IMR-90 (cell line): Measurements from ENCODE around the gene ADCYAP1R1. TPM values are rescaled to one million over a fixed set of nuclear protein-coding genes. Genes with fewer than 3 reads are reported as not detected.

ENCODE experiments used
- ATAC-seq: fragments of 200-7000 bp; cut with Tn5 transposase; 2 replicates; pipeline ENCODE4 v1.9.1; 2020; ENCODE audit warnings: low read depth, mild to moderate bottlenecking, moderate library complexity
- BruUV-seq: library from RNA; stranded (reverse); fragments of 400-500 nt; replicated peaks from 2 replicates; lab custom pipeline; 2021; lab: Mats Ljungman, UMichigan
- CTCF ChIA-PET: fragments of 300-600 bp; formaldehyde crosslinking; extraction: SDS; loops from one replicate; lab custom pipeline; 2021; ENCODE audit warnings: antibody characterized with exemption; lab: Yijun Ruan, JAX
- POLR2A ChIA-PET: fragments of 300-600 bp; sonication (Branson Sonifier 250); formaldehyde crosslinking; loops from one replicate; lab custom pipeline; 2022; ENCODE audit warnings: antibody characterized with exemption; ENCODE audit not compliant: unreplicated experiment; lab: Charles Lee
- DNase-seq: peaks from one replicate; pipeline ENCODE4 v3.0.0; 2013
- H2AFZ ChIP-seq: replicated peaks from 2 replicates; pipeline ENCODE3; 2013; ENCODE audit warnings: low read length, mild to moderate bottlenecking; ENCODE audit not compliant: poor library complexity
- H2AK5ac ChIP-seq: 2 replicates; pipeline ENCODE4 v1.6.1; 2013; ENCODE audit warnings: low read depth, low read length, inconsistent platforms
- H2AK9ac ChIP-seq: replicated peaks from 2 replicates; pipeline ENCODE3; 2013; ENCODE audit warnings: mild to moderate bottlenecking, low read depth, low read length, moderate library complexity; ENCODE audit not compliant: poor library complexity
- H2BK120ac ChIP-seq: 2 replicates; pipeline ENCODE4 v1.6.1; 2013; ENCODE audit warnings: low read depth, low read length, inconsistent platforms
- H2BK15ac ChIP-seq: 3 replicates; pipeline ENCODE4 v1.6.1; 2013; ENCODE audit warnings: low read depth, low read length, inconsistent platforms
- H2BK20ac ChIP-seq: 2 replicates; pipeline ENCODE4 v1.6.1; 2013; ENCODE audit warnings: low read depth, mild to moderate bottlenecking, inconsistent platforms, low read length, moderate library complexity
- H2BK5ac ChIP-seq: 2 replicates; pipeline ENCODE4 v1.6.1; 2013; ENCODE audit warnings: mild to moderate bottlenecking, low read depth, low read length, inconsistent platforms; ENCODE audit not compliant: poor library complexity, severe bottlenecking
- H3K14ac ChIP-seq: replicated peaks from 2 replicates; pipeline ENCODE4 v1.6.1; 2013; ENCODE audit warnings: low read depth, low read length, inconsistent platforms
- H3K18ac ChIP-seq: 2 replicates; pipeline ENCODE4 v1.6.1; 2013; ENCODE audit warnings: low read depth, low read length, control low read depth
- H3K23ac ChIP-seq: 2 replicates; pipeline ENCODE4 v1.6.1; 2013; ENCODE audit warnings: low read depth, low read length, inconsistent platforms
- H3K27ac ChIP-seq: 2 replicates; pipeline ENCODE4 v1.5.1; 2013; ENCODE audit warnings: mild to moderate bottlenecking, control low read depth, low read length; ENCODE audit not compliant: insufficient read depth
- H3K27me3 ChIP-seq: 2 replicates; pipeline ENCODE4 v1.6.1; 2013; ENCODE audit warnings: low read length; ENCODE audit not compliant: control insufficient read depth, insufficient read depth
- H3K36me3 ChIP-seq: 2 replicates; pipeline ENCODE4 v1.6.1; 2013; ENCODE audit warnings: low read length, mixed read lengths; ENCODE audit not compliant: control insufficient read depth, insufficient read depth
- H3K4ac ChIP-seq: 2 replicates; pipeline ENCODE4 v1.6.1; 2013; ENCODE audit warnings: low read depth, low read length, inconsistent platforms
- H3K4me1 ChIP-seq: 2 replicates; pipeline ENCODE4 v1.6.1; 2013; ENCODE audit warnings: low read length, mixed read lengths; ENCODE audit not compliant: control insufficient read depth, insufficient read depth
- H3K4me2 ChIP-seq: 2 replicates; pipeline ENCODE4 v1.6.1; 2013; ENCODE audit warnings: low read depth, mild to moderate bottlenecking, control low read depth, low read length, moderate library complexity
- H3K4me3 ChIP-seq: 2 replicates; pipeline ENCODE4 v1.5.1; 2013; ENCODE audit warnings: low read depth, mild to moderate bottlenecking, control low read depth, low read length, moderate library complexity; ENCODE audit not compliant: insufficient read depth
- H3K56ac ChIP-seq: 2 replicates; pipeline ENCODE4 v1.6.1; 2013; ENCODE audit warnings: low read length, inconsistent platforms; ENCODE audit not compliant: insufficient read depth; ENCODE audit errors: extremely low read depth
- H3K79me1 ChIP-seq, 2 experiments: 2 replicates each; pipeline ENCODE4 v1.6.1; 2013; ENCODE audit warnings: low read length in 2 of 2, inconsistent platforms in 1 of 2, low read depth in 1 of 2
- H3K9ac ChIP-seq: 2 replicates; pipeline ENCODE4 v1.6.1; 2013; ENCODE audit warnings: low read depth, low read length, control low read depth
- H3K9me1 ChIP-seq: 2 replicates; pipeline ENCODE4 v1.6.1; 2013; ENCODE audit warnings: low read length, inconsistent platforms; ENCODE audit not compliant: insufficient read depth
- H3K9me3 ChIP-seq: 2 replicates; pipeline ENCODE4 v1.6.1; 2013; ENCODE audit warnings: low read length; ENCODE audit not compliant: control insufficient read depth, insufficient read depth
- H4K20me1 ChIP-seq: 2 replicates; pipeline ENCODE4 v1.6.1; 2013; ENCODE audit warnings: low read length, inconsistent platforms; ENCODE audit not compliant: insufficient read depth
- H4K5ac ChIP-seq: 2 replicates; pipeline ENCODE4 v1.6.1; 2013; ENCODE audit warnings: mild to moderate bottlenecking, low read depth, low read length, control low read depth
- H4K8ac ChIP-seq, 2 experiments: 2 replicates each; pipeline ENCODE4 v1.6.1; 2013; ENCODE audit warnings: low read depth in 2 of 2, low read length in 2 of 2, control low read depth in 1 of 2, inconsistent platforms in 1 of 2
- H4K91ac ChIP-seq: 2 replicates; pipeline ENCODE4 v1.6.1; 2013; ENCODE audit warnings: low read depth, low read length, inconsistent platforms; ENCODE audit not compliant: insufficient read depth
- BHLHE40 ChIP-seq: fragments of 150-350 bp; IDR thresholded peaks from 2 replicates; pipeline ENCODE4 v1.6.1; 2016; ENCODE audit warnings: mild to moderate bottlenecking, low read depth, low read length
- CEBPB ChIP-seq: IDR thresholded peaks from 2 replicates; pipeline ENCODE4 v1.6.1; 2012; ENCODE audit warnings: low read depth, low read length, improper control_type of control experiment
- CHD1 ChIP-seq: IDR thresholded peaks from 2 replicates; pipeline ENCODE4 v1.6.1; 2012; ENCODE audit warnings: low read depth, low read length, improper control_type of control experiment
- FOS ChIP-seq: fragments of 150-350 bp; IDR thresholded peaks from 2 replicates; pipeline ENCODE4 v1.6.1; 2016; ENCODE audit warnings: low read depth, low read length
- RCOR1 ChIP-seq: IDR thresholded peaks from 2 replicates; pipeline ENCODE4 v1.6.1; 2012; ENCODE audit warnings: mild to moderate bottlenecking, low read length, improper control_type of control experiment; ENCODE audit not compliant: insufficient replicate concordance
- SMC3 ChIP-seq: fragments of 150-350 bp; IDR thresholded peaks from 2 replicates; pipeline ENCODE4 v1.6.1; 2016; ENCODE audit warnings: low read depth, mild to moderate bottlenecking, antibody characterized with exemption, low read length, moderate library complexity
- USF2 ChIP-seq: fragments of 150-350 bp; IDR thresholded peaks from 2 replicates; pipeline ENCODE4 v1.6.1; 2017; ENCODE audit warnings: mild to moderate bottlenecking, antibody characterized with exemption, low read length, low read depth
- WGBS, 2 experiments: methylation state at CpG; one replicate each; pipeline versions ENCODE4 v1.1.5 to v1.1.7; 2013; ENCODE audit warnings: missing lambda C conversion rate in 2 of 2; ENCODE audit not compliant: insufficient read length in 1 of 2; ENCODE audit errors: extremely low coverage in 2 of 2; 5-methylcytosine and 5-hydroxymethylcytosine counted together
- dilution Hi-C: fragments of 300-500 bp; cut with HindIII; formaldehyde crosslinking; loops from one replicate; pipeline ENCODE4 v1.14.3; 2018; ENCODE audit warnings: low sequenced_read_pairs; ENCODE audit not compliant: unreplicated experiment
- in situ Hi-C: fragments of 300-500 bp; cut with MboI; formaldehyde crosslinking; loops from 3 replicates; pipeline ENCODE4 v1.14.3; 2019; ENCODE audit warnings: low sequenced_read_pairs, inconsistent platforms, mixed read lengths
- intact Hi-C: fragments of 100-400 bp; cut with micrococcal nuclease; formaldehyde crosslinking; loops from 2 replicates; pipeline ENCODE4 v1.10.0; 2022
- polyA plus RNA-seq, 3 experiments: library from polyadenylated mRNA; depleted of rRNA; stranded (reverse); fragments of >200 nt; gene quantifications; 2 replicates each; pipeline ENCODE4 v1.2.3, GENCODE V29; 2012; ENCODE audit warnings: low replicate concordance in 1 of 3
- total RNA-seq: library from RNA; depleted of rRNA; stranded (reverse); fragments of >200 nt; gene quantifications from 2 replicates; pipeline ENCODE4 v1.2.3, GENCODE V29; 2012

Gene ADCYAP1R1
- total and polyA plus RNA-seq, 2 of the 4 experiments (the other 2 are of a cell fraction) = not detected

GRCh38 chr7:31052487-31052840, 356 bp downstream of the ADCYAP1R1 start:
- H2AK5ac ChIP-seq = no peak overlapping the region
- no peaks in the 10 kb centered on the region for H3K9me1 ChIP-seq
- H3K4me1 ChIP-seq = no peaks in the 10 kb centered on the region
- H4K8ac ChIP-seq = no peak overlapping the region
- intact Hi-C loops (no loop called here), in situ Hi-C loops (no loop called here), dilution Hi-C loops (no loop called here)
- H3K4me2 ChIP-seq = no peak overlapping the region
- no TSS peak for BruUV-seq
- H4K5ac ChIP-seq = no peak overlapping the region
- H3K9me3 ChIP-seq = no peaks in the 10 kb centered on the region
- no peak overlapping the region for H3K14ac ChIP-seq
- H3K36me3 ChIP-seq = no peaks in the 10 kb centered on the region
- H3K4ac ChIP-seq = no peak overlapping the region
- TF ChIP-seq SMC3 = no peak
- no peak for TF ChIP-seq RCOR1
- no peak for TF ChIP-seq CHD1
- no peak for TF ChIP-seq BHLHE40
- no peak for TF ChIP-seq CEBPB
- TF ChIP-seq USF2 = no peak
- TF ChIP-seq FOS = no peak
- H3K27me3 ChIP-seq = peaks cover 45% of the 10 kb centered on the region
- POLR2A ChIA-PET = no interaction called here
- DNase-seq = no peak
- no peak overlapping the region for H3K18ac ChIP-seq
- H3K23ac ChIP-seq = no peak overlapping the region
- 3% methylated on average over 5 of the region's 52 CpGs; no CpG with 5 or more reads in 1 of the 2 experiments for WGBS, 2 experiments
- H2AFZ ChIP-seq = peak overlapping the region; percentile 11
- H4K20me1 ChIP-seq = no peaks in the 10 kb centered on the region
- H3K9ac ChIP-seq = no peak overlapping the region
- no peak overlapping the region for H2BK20ac ChIP-seq
- no peaks in the 10 kb centered on the region for H3K79me1 ChIP-seq
- H3K27ac ChIP-seq = no peak overlapping the region
- ATAC-seq = no peak
- H2AK9ac ChIP-seq = no peak overlapping the region
- CTCF ChIA-PET = no interaction called here
- no peak overlapping the region for H3K56ac ChIP-seq
- H4K91ac ChIP-seq = no peak overlapping the region
- H2BK15ac ChIP-seq = no peak overlapping the region
- no peak overlapping the region for H2BK5ac ChIP-seq
- H2BK120ac ChIP-seq = no peak overlapping the region
- no peak overlapping the region for H3K4me3 ChIP-seq
